Activated T-helper 1 cell treated with anti-CD3 and anti-CD28 coated beads, Interleukin-12 subunit alpha, Interleukin-12 subunit beta, Interleukin-2, Interleukin-4 antibody, amounts not matched to agents 30 ng/mL and 10 ng/mL and 1 ng/mL, durations not matched to agents 14 hours and 24 hours and 36 hours (primary cell): Measurements from ENCODE around the gene CNGA4. TPM values are rescaled to one million over a fixed set of nuclear protein-coding genes. Genes with fewer than 3 reads are reported as not detected.
A peak's percentile ranks its signal among the peaks of the same experiment; 100 is the strongest.

Experiments
- DNase-seq: peaks from one replicate; pipeline ENCODE4 v3.0.0; 2021; ENCODE audit warnings: low spot score
- H3K27ac Mint-ChIP-seq: one replicate; pipeline ENCODE4 v1.8.0; 2021; ENCODE audit warnings: mild to moderate bottlenecking, mixed read lengths
- H3K27me3 Mint-ChIP-seq: one replicate; pipeline ENCODE4 v1.8.0; 2022; ENCODE audit warnings: mild to moderate bottlenecking, moderate library complexity, mixed read lengths; ENCODE audit not compliant: insufficient read depth
- H3K36me3 Mint-ChIP-seq: one replicate; pipeline ENCODE4 v1.8.0; 2021; ENCODE audit warnings: low read depth, mixed read lengths
- H3K4me1 Mint-ChIP-seq: one replicate; pipeline ENCODE4 v1.8.0; 2021; ENCODE audit warnings: low read depth, mixed read lengths
- H3K4me3 Mint-ChIP-seq: one replicate; pipeline ENCODE4 v1.8.0; 2021; ENCODE audit warnings: mild to moderate bottlenecking, moderate library complexity, mixed read lengths
- H3K9me3 Mint-ChIP-seq: one replicate; pipeline ENCODE4 v1.8.0; 2021; ENCODE audit warnings: mixed read lengths
- intact Hi-C: fragments of 100-400 bp; cut with micrococcal nuclease; formaldehyde crosslinking; loops from one replicate; pipeline ENCODE4 v1.15.1; 2024
- total RNA-seq: library from RNA; stranded (reverse); gene quantifications from 2 replicates; pipeline ENCODE4 v1.2.3, GENCODE V29; 2022

The CNGA4 gene, protein sequence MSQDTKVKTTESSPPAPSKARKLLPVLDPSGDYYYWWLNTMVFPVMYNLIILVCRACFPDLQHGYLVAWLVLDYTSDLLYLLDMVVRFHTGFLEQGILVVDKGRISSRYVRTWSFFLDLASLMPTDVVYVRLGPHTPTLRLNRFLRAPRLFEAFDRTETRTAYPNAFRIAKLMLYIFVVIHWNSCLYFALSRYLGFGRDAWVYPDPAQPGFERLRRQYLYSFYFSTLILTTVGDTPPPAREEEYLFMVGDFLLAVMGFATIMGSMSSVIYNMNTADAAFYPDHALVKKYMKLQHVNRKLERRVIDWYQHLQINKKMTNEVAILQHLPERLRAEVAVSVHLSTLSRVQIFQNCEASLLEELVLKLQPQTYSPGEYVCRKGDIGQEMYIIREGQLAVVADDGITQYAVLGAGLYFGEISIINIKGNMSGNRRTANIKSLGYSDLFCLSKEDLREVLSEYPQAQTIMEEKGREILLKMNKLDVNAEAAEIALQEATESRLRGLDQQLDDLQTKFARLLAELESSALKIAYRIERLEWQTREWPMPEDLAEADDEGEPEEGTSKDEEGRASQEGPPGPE
- 0.10 TPM in 1 of 2 replicates, not detected in the other for total RNA-seq

DNA sequence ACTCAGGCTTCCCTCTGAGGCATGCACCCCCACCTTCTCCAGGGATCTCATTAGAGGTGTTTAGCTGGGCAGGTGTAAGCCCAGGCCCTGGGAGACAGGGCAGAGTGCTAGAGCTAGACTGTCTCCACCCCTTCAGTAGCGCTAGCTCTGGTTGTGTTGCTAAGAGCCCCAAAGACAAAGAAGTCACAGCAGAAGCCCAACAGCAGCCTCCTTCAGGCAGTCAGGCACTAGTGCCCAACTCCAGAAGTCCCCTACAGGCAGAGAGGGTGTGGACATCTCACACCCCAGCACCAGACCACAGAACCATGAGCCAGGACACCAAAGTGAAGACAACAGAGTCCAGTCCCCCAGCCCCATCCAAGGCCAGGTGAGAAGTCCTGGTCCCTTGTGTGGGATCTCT lies at the start of gene CNGA4:
TSS of gene CNGA4 (plus strand) at position 188 of the 400 bp plus-strand sequence. CDS start at position 306, 118 bp downstream.
- Mint-ChIP-seq H3K27ac (no peak within 1 kb of the TSS), H3K36me3 (peaks cover 1% of the 10 kb centered on the region), H3K27me3 (peaks cover 9% of the 10 kb centered on the region), H3K4me3 (no peak within 1 kb of the TSS), H3K9me3 (no peaks in the 10 kb centered on the region), H3K4me1 (peaks cover 13% of the 10 kb centered on the region)
- intact Hi-C loops: loop anchor here (5.0 to 10.0 kb wide), 2 partner anchors 113 to 1844 kb away; partner anchors contain the start of gene TRIM21
- DNase-seq: no peak

DNA sequence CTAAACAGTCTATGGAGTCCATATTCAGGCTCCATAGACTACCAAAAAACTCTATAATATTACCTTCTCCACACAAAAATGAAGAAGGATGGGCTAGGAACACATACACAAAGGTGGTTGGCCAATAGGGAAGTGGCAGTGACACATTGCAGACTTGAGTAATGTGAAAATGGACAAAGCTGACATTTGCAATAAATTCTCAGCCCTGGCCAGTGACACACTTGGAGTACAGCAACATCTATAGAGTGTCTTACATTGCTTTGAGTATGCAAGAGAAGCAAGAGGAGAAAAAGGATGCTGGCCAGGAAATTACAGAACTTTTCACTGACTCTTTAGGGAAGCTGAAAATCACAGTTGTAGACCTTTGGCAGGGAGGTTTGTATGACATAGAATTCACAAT lies 47.1 kb upstream of the CNGA4 start:
- H3K4me3 Mint-ChIP-seq: no peak overlapping the region
- no peak overlapping the region for H3K27ac Mint-ChIP-seq
- peaks cover 13% of the 10 kb centered on the region for H3K4me1 Mint-ChIP-seq
- no peaks in the 10 kb centered on the region for H3K27me3 Mint-ChIP-seq
- intact Hi-C loops: no loop called here
- no peak for DNase-seq
- H3K9me3 Mint-ChIP-seq: no peaks in the 10 kb centered on the region
- no peaks in the 10 kb centered on the region for H3K36me3 Mint-ChIP-seq

DNA sequence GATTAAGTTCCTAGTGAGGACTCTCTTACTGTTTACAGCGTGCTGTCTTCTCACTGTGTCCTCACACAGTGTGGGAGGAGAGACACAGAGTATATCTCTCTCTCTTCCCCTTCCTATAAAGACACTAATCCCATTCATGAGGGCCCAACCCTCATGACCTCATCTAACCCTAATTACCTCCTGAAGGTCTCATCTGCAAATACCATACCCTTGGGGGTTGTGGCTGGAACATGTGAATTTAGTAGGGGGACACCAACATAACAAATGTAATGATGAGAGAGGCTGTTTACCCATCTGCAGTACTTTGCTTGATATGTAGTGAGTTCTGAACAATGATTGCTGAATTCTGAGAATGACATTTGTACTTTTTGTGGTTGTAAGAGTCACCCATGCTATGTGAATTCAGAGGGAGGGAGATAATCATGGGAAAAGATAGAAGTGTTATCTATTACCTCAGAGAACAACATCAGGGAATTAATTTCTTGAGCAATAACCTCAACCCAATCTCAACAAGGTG lies 44.8 kb upstream of the CNGA4 start:
- intact Hi-C loops: no loop called here
- Mint-ChIP-seq H3K27me3 (no peaks in the 10 kb centered on the region), H3K9me3 (no peaks in the 10 kb centered on the region), H3K36me3 (no peaks in the 10 kb centered on the region), H3K27ac (no peak overlapping the region), H3K4me3 (no peak overlapping the region), H3K4me1 (peaks cover 13% of the 10 kb centered on the region)
- no peak for DNase-seq

DNA sequence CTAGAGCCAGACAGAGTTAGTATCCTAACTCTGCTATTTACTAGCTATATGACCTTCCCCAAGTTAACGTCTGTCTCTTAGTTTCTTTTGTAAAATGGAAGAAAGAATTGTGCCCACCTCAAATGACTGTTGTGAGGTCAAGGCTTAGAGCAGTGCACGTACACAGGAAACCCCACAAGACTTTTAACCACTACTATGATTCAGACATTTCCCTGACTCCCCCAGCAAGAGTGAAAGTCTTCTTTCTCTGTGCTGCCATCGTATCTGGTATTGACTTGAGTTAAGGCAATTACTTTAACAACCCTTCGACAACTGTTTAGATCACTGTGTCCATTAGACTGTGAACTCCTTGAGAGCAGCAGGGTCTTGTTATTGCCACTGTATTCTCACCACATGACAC lies 42.5 kb upstream of the CNGA4 start:
- no peaks in the 10 kb centered on the region for H3K9me3 Mint-ChIP-seq
- H3K27me3 Mint-ChIP-seq: peaks cover 3% of the 10 kb centered on the region
- no peak overlapping the region for H3K4me3 Mint-ChIP-seq
- intact Hi-C loops: no loop called here
- H3K27ac Mint-ChIP-seq: no peak overlapping the region
- H3K4me1 Mint-ChIP-seq: peaks cover 20% of the 10 kb centered on the region
- DNase-seq: no peak
- peaks cover 3% of the 10 kb centered on the region for H3K36me3 Mint-ChIP-seq

DNA sequence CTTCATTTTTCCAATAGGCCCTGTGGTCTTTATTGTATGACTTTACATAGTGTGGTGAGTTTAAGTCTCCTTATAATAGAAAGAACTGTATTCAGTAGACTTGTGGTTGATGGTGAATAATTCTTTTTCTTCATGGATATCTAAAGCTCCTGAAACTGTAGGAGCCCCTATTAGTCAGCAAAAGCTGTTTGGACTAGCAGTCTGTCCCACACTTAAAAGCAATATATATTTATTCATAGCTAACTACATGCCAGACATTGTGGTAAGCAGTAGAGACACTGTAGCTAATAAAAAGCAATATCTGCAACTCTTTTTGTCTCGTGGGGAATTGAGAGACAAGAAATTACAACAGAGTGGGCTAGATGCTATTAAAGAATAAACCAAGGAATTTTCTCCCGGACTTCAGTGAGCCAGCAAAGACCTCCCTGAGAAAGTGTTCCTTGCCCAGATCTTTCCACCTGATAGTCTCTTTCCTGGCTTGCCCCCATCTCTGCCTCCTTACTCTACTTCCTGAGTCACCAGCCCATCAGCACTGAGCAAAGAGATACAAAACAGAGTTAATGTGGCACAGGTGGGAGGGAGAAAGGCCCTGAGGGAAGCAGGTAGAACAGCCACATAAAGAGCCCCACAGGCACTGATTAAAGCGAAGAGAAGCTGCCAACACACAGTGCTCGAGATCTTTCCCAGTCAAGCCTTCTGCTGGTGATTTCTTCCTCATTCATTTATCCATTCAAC lies 41.3 kb upstream of the CNGA4 start:
- intact Hi-C loops: no loop called here

DNA sequence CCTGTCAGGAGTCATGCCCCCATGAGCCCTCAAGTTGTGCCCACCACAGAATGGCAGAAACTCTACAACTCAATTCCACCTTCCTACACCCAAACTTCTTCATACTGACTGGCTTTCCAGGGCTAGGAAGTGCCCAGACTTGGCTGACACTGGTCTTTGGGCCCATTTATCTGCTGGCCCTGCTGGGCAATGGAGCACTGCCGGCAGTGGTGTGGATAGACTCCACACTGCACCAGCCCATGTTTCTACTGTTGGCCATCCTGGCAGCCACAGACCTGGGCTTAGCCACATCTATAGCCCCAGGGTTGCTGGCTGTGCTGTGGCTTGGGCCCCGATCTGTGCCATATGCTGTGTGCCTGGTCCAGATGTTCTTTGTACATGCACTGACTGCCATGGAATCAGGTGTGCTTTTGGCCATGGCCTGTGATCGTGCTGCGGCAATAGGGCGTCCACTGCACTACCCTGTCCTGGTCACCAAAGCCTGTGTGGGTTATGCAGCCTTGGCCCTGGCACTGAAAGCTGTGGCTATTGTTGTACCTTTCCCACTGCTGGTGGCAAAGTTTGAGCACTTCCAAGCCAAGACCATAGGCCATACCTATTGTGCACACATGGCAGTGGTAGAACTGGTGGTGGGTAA lies 39.6 kb upstream of the CNGA4 start, which contains the start of gene OR52W1:
TSS of gene OR52W1 (plus strand) at position 51 of the 637 bp plus-strand sequence. CDS start at position 51, 0 bp downstream.
- no peak for DNase-seq
- Mint-ChIP-seq H3K27me3 (peaks cover 3% of the 10 kb centered on the region), H3K9me3 (no peaks in the 10 kb centered on the region), H3K27ac (no peak within 1 kb of the TSS), H3K36me3 (peaks cover 6% of the 10 kb centered on the region), H3K4me3 (no peak within 1 kb of the TSS), H3K4me1 (peaks cover 41% of the 10 kb centered on the region)
- intact Hi-C loops: no loop called here

More for the DNA sequence above, 41.3 kb upstream of the CNGA4 start:
- no peak for DNase-seq
- peaks cover 3% of the 10 kb centered on the region for H3K27me3 Mint-ChIP-seq
- H3K36me3 Mint-ChIP-seq: peaks cover 3% of the 10 kb centered on the region
- H3K4me1 Mint-ChIP-seq: peaks cover 28% of the 10 kb centered on the region
- no peak overlapping the region for H3K4me3 Mint-ChIP-seq
- H3K27ac Mint-ChIP-seq: peak overlapping the region; percentile 13
- H3K9me3 Mint-ChIP-seq: no peaks in the 10 kb centered on the region

DNA sequence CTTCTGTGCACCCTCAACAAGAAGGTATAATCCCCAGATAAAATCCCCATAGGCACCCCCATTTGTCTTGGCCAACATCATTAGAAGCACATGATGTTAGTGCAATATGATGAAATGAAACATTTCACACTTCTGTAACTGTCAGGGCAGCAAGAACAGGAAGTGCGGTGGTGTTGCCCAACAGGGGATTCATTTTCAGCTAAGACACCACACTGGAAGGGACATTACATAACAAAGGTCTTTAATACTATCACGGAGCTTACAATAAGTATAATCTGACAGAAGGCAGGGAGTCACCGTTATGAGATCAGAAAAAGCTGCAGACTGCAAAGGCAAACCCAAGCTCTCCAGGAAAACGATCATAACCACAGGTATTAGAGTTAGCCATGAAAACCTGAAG lies 37.9 kb upstream of the CNGA4 start:
- intact Hi-C loops: no loop called here
- DNase-seq: no peak
- peaks cover 3% of the 10 kb centered on the region for H3K27me3 Mint-ChIP-seq
- H3K9me3 Mint-ChIP-seq: no peaks in the 10 kb centered on the region
- H3K36me3 Mint-ChIP-seq: peaks cover 9% of the 10 kb centered on the region
- peak overlapping the region; percentile 53 for H3K27ac Mint-ChIP-seq
- peaks cover 44% of the 10 kb centered on the region for H3K4me1 Mint-ChIP-seq
- H3K4me3 Mint-ChIP-seq: no peak overlapping the region

DNA sequence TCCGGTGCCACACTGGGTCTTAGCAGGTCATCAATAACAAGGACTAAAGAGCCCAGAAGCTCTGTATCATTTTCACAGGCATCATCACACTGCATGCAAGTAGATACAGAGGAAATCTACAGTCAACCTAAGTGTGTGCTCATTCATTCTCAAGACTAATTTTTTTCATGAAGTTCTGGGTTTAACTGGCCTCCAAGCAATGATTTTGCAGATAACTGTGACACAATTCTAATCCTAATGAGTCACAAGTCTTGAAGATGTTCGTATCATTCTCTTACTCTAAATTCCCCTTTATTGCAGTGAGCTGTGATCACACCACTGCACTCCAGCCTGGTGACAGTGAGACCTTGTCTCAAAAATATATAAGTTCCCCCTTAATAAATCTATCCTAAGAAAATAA lies 37.4 kb upstream of the CNGA4 start:
- peaks cover 3% of the 10 kb centered on the region for H3K27me3 Mint-ChIP-seq
- intact Hi-C loops: no loop called here
- H3K36me3 Mint-ChIP-seq: peaks cover 9% of the 10 kb centered on the region
- H3K9me3 Mint-ChIP-seq: no peaks in the 10 kb centered on the region
- DNase-seq: no peak
- H3K4me3 Mint-ChIP-seq: no peak overlapping the region
- no peak overlapping the region for H3K27ac Mint-ChIP-seq
- peaks cover 38% of the 10 kb centered on the region for H3K4me1 Mint-ChIP-seq

DNA sequence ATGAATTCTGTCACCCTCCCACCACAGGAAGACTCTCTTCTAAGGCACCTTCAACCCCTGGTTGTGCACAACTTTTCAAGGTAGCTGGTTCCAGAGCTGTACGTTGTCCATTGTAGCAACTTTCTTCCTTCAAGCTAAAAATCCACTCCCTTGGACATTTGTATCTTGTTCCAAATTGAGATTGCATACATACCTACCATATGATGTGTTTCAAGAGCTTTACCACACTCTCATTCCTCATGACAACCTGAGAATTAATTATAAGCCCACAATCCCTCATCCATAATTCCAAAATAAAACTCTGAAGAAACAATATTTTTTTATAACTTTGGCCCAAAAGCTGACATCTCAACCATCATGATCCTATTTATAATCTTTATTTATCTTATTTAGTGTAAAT lies 36.8 kb upstream of the CNGA4 start:
- H3K4me1 Mint-ChIP-seq: peaks cover 36% of the 10 kb centered on the region
- peaks cover 12% of the 10 kb centered on the region for H3K36me3 Mint-ChIP-seq
- H3K9me3 Mint-ChIP-seq: no peaks in the 10 kb centered on the region
- no peak for DNase-seq
- intact Hi-C loops: no loop called here
- H3K27ac Mint-ChIP-seq: no peak overlapping the region
- peaks cover 3% of the 10 kb centered on the region for H3K27me3 Mint-ChIP-seq
- no peak overlapping the region for H3K4me3 Mint-ChIP-seq

DNA sequence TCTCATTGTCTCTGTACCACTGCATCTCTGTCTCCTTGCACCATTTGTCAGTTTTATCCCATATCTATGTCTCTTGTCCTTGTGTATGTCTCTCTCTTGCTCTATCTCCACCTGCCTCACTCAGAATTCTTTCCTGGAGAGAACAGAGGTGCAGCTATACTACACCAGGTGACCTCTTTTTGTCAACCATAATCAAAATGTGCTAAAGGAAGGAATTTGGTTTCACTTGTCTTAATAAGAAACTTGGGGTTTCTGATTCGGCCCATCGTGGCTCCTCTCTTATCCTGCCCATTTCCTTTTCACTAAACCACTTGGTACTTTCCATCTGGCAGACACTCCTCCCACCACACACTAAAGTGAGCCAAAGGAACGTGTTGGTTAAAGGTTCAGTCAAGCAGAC lies 35.6 kb upstream of the CNGA4 start:
- H3K27ac Mint-ChIP-seq: no peak overlapping the region
- H3K27me3 Mint-ChIP-seq: peaks cover 3% of the 10 kb centered on the region
- DNase-seq: peak; percentile 22
- H3K36me3 Mint-ChIP-seq: peaks cover 12% of the 10 kb centered on the region
- intact Hi-C loops: no loop called here
- H3K4me1 Mint-ChIP-seq: peaks cover 36% of the 10 kb centered on the region
- peak overlapping the region; percentile 32 for H3K4me3 Mint-ChIP-seq
- no peaks in the 10 kb centered on the region for H3K9me3 Mint-ChIP-seq

DNA sequence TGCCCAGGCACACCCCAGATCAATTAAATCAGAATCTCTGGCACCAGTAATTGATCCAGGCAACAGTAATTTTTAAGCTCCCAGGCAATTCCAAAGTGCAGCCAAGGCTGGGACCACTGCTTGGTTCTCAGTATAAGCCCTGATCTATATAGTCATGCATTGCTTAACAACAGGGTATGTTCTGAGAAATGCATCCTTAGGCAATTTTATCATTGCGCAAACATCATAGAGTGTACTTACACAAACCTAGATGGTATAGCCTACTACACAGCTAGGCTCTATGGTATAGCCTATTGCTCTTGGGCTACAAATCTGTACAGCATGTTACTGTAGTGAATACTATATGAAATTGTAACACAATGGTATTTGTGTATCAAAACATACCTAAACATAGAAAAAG lies 34.2 kb upstream of the CNGA4 start:
- H3K9me3 Mint-ChIP-seq: no peaks in the 10 kb centered on the region
- H3K4me1 Mint-ChIP-seq: peaks cover 36% of the 10 kb centered on the region
- H3K36me3 Mint-ChIP-seq: peaks cover 17% of the 10 kb centered on the region
- H3K27me3 Mint-ChIP-seq: peaks cover 3% of the 10 kb centered on the region
- H3K27ac Mint-ChIP-seq: no peak overlapping the region
- H3K4me3 Mint-ChIP-seq: no peak overlapping the region
- DNase-seq: no peak
- intact Hi-C loops: no loop called here

DNA sequence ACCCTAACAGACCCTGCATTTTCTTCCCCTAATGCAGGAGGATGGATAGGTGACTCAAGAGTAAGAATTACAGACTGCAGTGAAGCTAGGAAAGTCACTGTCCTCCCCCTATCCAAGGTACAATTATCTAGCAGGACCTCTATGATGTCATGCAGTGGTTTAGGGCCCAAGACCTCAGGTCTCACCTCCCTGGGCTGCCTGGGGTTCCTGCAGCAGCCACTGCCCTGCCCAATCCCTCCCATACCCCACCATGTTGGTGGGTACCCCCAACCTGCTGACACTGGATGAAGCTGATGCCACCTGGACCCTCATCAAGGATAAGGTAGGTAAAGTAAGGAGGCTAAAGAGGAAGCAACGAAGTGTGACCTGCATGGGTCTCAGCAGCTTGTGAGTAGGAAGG lies 33.5 kb upstream of the CNGA4 start, which contains the start of gene C11orf42:
TSS of gene C11orf42 (plus strand) at position 192 of the 400 bp plus-strand sequence. CDS start at position 251, 59 bp downstream.
- Mint-ChIP-seq H3K4me3 (no peak within 1 kb of the TSS), H3K36me3 (peaks cover 17% of the 10 kb centered on the region), H3K27ac (peak within 1 kb of the TSS; percentile 21), H3K27me3 (no peaks in the 10 kb centered on the region), H3K4me1 (peaks cover 36% of the 10 kb centered on the region), H3K9me3 (no peaks in the 10 kb centered on the region)
- intact Hi-C loops: no loop called here
- no peak for DNase-seq
